Stimulated activated CD8-positive, alpha-beta memory T cell treated with anti-CD3 and anti-CD28 coated beads, Interleukin-4, amount 100 ng/mL, for 24 hours (primary cell): Measurements from ENCODE around the gene TNIP1.

Experiments used
- DNase-seq: peaks from one replicate; pipeline ENCODE4 v3.0.0-alpha.2; 2020; ENCODE audit warnings: low read depth

The TNIP1 gene

DNA sequence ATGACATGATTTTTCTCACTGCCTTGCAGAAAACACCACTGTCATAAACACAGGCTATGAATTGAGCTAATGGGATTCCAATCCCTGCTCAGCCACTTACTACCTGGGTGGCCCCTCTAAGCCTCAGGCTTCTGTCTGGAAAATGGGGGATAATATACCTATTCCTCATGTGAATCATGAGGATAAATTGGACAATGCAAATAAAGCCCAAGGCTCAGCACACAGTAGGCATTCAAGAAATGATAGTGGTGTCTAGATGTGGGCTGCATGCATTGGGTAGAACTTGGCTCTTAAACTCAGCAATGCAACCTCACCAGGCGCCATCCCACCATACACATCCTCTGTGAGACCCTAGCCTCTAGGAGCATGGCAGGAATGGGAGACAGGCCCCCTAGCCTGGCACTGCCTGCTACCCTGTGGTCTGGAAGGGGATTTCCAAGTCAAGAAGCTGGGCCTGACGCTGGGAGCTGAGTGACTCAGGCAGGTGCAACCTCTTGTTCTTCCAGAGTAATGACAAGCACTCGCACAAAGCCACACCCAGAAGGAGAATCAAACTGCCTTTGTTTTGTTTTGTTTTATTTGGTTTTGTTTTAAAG lies 2.3 kb upstream of the TNIP1 start:
- no peak for DNase-seq

DNA sequence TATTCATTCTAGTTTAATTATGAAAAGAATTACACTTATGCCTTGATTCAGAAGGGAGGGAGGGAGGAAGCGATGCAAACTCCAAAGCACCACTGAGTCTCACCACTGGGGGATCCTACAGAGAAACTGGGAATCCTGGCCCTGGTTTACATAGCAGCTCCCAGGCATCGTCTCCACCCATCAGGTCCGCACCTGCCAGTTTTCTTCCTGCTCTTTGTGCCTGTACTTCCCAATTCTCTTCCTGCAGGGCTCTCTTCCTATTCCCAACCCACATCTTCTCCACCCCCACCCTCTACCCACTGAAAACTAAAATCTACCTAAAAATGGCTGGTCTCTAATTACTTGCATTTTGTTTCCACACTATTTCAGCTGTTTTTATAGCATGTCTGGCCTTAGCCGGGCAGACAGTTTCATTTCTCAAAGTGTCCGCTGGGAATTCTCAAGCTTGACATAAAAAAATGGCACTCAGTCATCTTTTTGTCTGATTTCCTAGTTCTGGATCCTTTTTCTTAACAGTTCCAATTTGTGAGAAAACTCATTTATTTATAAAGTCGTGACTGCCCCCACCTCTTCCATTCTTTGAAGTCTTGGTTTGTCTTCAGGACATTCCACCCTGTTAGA lies 1.6 kb upstream of the TNIP1 start:
- no peak for DNase-seq

DNA sequence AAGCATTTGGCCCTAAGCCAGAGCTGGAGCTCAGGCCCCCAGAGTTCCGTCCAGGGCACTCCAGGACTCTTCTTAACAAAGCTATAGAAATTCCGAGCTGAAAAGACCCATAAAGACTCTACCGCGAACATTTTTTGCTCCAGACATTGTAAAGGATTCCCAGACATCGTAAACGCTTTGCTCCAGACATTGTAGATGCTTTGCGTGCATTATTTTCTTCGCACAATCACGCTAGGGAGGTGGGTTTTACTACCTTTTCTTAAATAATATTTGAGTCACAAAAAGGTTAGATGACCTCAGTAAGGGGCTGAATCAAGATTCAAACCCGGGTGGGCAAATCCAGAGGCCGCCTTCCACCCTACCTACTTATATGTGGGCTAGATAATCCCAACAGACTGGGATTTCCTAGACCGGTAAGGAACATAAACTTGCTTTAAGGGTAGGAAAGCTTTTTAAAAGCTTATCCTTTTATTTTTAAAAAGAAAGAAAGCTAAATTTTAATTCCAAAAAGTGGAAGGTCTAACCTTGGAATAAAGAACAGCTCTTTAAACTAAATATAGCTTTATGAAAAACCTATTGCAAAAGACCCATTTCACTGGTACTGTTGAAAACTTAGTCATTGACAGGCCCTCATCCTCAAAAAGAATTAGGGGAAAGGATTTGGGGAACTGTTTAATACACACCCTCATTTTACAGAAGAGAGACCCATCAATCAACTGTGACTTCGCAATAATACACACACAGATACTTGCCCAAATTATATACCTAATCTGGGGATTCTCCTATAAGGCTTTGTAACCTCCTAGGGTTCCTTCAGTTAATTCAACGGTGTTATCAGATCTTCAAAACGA lies 822 bp upstream of the TNIP1 start:
- no peak for DNase-seq

GRCh38 chr5:151079838-151080612 lies 809 bp downstream of the TNIP1 start:
- no peak for DNase-seq

DNA sequence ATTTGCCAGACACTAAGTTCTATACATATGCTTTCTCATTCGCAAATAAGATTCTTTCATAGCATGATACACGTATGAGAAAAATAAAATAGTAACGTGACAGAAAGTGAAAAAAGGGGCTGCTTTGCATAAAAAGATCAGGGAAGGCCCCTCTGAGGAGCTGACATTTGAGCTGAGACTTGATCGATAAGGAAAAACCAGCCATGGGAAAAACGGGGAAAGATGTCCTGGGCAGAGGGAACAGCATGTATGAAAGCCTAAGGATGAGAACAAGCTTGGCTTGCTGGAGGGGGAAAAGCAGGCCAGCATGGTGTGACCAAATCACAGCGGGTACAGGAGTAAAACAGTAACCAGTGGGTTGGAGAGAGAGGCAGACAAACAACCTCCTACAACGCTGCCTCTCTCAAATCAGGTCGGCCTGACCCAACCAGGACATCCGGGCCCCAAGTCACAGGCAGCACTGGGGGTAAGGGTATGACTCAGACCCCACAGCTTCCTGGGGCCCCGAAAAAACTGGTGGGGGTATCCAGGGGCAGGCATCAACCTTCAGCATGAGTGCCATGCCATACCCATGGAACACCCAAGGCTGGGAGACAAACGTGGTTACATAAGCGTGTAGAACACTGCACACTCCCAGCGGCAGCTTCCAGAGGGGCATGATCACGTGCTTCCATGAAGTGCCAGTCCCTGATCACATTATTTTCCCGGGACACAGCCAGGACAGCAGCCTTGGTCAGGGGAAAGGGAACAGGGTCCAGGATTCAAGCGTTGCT lies 2.2 kb downstream of the TNIP1 start:
- peak; percentile 57 for DNase-seq

DNA sequence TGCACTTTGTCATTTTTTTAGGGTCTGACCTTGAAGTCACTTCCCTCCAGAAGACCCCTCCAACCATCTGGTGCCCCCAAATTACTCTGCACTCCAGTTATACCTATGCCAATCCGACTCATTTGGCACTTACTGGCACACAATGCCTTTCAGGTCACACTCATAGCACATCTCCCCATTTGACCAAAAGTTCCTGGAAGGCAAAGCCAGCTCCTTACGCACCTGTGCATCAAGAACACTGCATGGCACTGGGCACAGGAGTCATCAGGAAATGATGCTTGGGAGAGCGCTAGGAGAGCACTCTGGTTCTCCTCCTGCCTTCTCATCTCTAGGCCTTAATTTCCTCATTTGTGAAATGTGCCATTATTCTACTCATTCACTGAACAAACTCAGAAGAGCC lies 2.9 kb downstream of the TNIP1 start:
- no peak for DNase-seq

DNA sequence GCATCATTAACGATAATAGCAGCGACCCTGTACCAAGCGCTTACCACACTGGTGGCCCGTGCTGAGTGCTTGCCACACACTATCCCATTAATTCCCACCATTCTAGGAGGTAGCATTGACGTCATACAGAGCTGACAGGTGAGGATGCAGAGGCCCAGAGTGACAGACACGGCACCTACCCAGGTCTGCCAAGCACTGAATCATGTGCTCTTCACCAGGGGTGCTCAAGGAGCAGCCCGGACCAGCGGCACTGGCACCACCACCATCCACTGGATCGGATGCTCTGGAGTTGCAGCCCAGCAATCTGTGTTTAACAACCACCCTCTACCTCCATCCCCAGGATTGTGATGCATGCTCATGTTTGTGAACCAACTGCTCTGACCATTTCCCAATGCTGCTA lies 3.4 kb downstream of the TNIP1 start:
- no peak for DNase-seq

DNA sequence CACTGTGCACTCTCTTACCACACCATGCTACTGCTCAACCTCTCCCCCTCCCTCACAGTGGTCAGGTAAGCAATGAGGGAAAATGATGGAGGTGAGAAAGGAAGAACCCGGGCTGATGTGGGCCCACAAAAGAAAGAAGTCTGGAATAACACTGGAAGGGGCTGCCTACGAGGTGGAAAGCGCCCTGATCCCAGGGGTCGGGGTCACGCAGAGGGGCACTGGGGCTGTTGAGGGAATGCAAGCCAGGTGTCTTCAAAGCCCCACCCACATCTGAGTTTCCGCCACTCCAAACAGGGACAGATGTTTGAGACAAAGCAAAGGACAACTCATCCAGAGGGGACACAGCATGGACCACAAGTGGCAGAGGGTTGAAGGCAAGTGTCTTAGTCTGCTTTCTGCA lies 4.2 kb downstream of the TNIP1 start:
- DNase-seq = no peak

- no peak for DNase-seq
Observed at GRCh38 chr5:151075698-151076331, 5.0 kb downstream of the TNIP1 start.

- DNase-seq = no peak
Observed at GRCh38 chr5:151074557-151074956, 6.3 kb downstream of the TNIP1 start.

DNA sequence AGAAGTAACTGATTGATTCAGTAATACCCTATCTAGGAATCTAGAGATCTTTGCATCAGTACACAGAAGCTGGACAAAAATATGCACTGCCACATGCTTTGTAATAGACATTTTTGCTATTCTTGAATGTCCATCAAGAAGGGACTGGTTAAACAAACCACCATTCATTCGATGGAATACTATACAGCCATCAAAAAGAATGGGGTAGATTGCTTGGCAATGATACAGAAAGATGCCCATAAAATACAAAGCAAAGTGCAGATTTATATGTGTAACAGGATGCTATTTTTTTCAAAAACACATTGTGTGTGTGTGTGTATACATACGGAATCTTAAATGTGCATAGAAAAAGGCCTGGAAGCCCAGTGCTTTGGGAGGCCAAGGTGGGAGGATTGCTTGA lies 7.6 kb downstream of the TNIP1 start:
- DNase-seq = no peak

DNA sequence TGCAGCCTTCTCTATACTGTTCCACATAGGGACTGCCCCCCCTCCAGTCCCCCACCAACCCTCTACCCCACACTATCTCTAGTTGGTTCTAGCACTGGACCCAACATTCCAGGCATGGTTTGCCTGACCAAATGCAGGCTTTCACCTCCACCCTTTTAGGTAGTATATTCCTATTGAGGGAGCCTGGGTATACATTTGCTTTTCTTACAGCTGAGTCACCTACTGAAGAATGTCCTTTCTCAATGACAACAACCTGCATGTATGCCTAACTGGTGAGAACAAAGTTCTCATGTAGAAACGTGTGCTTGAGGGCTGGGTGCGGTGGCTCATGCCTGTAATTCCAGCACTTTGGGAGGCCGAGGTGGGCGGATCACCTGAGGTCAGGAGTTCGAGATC lies 8.2 kb downstream of the TNIP1 start:
- no peak for DNase-seq

DNA sequence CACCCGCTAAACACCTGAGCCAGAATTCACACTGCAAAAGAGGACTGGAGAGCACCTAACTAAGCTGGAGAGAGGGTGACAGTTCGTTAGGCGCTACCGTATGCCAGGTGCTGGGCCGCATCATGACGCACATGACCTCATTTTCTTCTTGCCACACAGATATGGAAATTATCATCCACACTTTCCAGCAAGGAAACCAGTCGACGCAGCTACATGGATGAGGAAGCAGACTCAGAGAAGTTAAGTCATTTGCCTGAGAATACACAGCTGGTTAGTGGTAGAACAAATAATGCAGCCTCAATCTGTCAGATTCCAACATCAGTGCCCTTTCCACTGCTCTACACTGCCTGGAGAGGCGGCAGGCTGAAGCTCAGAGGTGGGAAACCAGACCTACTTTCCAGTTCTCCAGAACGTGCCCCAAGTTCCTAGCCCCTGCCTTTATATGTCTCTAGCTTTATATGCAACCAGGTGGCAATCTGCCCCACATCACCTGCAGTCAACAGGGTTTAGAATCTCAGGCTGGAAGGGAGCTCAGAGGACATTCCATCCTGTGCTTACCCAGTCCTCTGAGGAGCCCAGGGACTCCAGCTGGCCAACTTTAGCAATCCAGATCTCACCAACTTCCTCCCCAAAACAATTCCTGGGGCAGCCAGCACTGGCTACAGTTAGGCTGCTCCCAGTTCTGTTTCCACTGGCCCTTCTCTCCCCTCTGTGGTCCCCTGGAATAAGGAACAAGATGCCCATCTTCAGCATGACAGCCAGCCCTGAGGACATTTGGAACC lies 8.8 kb downstream of the TNIP1 start:
- DNase-seq = no peak

GRCh38 chr5:151071021-151071420 lies 9.8 kb downstream of the TNIP1 start:
- DNase-seq = no peak

DNA sequence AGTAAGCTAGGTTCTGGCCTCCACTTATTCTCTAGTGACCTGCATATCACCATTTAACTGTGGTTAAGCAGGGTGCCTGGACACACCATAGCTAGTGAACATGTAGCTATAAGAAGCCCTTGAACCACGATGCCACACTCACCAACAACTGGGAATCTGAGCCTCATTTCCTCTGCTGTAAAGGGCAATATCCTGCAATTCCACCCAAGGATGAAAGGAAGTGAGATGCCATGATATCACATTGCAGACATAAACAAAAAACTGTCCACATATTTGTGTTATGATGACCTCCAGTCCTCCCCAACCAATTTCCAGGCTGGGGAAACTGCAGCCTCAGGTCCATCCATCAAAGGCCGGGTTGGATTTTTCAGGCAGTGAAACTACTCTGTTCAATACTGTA lies 10.4 kb downstream of the TNIP1 start:
- DNase-seq = no peak

GRCh38 chr5:151068433-151069197 lies 12.2 kb downstream of the TNIP1 start:
- peak; percentile 51 for DNase-seq

DNA sequence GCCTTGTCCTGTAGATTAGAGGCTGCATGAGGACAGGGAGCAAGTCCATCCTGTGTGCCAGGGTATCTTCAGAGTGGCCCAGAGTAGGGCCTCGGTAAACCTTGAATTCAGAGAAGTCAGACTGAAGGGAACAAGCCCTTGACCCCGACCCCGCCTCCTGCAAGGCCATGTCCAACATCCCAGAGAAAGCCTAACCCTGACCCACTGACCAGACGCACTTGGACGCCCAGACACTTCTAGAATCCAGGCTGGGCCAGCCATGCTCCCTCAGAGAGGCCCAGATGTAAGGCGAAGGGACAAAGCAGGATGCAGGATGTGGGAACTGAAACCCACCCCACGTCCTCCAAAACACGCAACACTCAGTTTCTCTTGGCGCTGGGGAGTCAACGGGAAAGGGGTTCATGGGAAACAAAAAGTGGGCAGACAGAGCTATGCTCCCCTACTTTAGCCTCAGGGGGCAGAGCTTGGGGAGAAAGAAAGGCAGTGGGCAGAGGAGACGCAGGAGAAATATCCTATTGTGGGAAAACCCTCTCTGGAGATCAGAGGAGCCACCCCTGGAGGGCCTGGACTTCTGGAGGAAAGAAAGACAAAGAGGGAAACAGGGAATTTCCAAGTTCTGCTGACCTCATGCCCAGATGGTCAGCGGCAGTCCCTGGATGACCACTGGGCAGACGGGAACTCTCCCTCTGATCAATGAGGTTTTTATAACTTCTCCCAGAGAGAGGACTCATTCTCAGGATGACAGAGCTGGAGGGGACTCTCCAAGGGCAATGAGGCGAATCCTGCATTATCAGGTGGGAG lies 13.0 kb downstream of the TNIP1 start:
- DNase-seq = no peak

GRCh38 chr5:151066920-151067319 lies 13.9 kb downstream of the TNIP1 start:
- DNase-seq = no peak

DNA sequence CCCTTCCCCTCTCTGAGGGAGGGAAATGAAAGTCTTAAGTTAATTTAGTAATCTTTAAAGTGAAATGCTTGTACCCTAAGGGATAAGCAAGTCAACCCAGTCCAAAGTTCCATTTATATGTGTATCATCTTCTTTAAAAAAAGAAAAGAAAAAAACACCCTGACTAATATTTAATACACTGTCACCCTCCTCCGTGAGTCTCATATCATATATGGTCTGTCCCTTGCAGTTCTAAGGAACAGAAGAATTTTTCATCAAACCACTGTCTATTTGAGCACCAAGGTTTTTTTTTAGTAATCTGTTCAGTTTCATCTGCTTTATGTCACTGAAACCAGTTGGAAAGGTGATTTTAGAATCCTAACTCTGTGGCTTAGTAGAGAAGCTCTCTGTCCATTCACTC lies 15.2 kb downstream of the TNIP1 start:
- DNase-seq = no peak
